ENCODE data around the gene ULBP2. TPM values are rescaled to one million over a fixed set of nuclear protein-coding genes. Genes with fewer than 3 reads are reported as not detected.
"Not testable (repeated sequence)": the region's sequence is repeated elsewhere in the genome, so short reads cannot be mapped to it uniquely, and the experiment has no call there.

The ULBP2 gene
- total RNA-seq, 4 donors from 2014 or later: 2.9 to 11.1 (median 4.6) TPM

GRCh38 chr6:149939909-149940671 lies 1.7 kb upstream of the ULBP2 start:
- no peak for DNase-seq
- H3K4me3 ChIP-seq: no peak overlapping the region
- H3K4me1 ChIP-seq: peaks cover 20 to 40% (median 24%) of the 10 kb centered on the region in 3 donors
- H3K27ac ChIP-seq: no peak overlapping the region
- 21 to 22% methylated on average over 4 to 5 of the region's 6 CpGs for WGBS, 2 donors
- H3K36me3 ChIP-seq: no peaks in the 10 kb centered on the region
- peaks cover 8 to 80% (median 36%) of the 10 kb centered on the region in 4 donors for H3K27me3 ChIP-seq
- intact Hi-C loops (cut with DNase I): loop anchor here (5.0 to 10.0 kb wide), 2 partner anchors 77 to 465 kb away; no protein-coding TSS in a partner anchor
- TF ChIP-seq CTCF (IDR thresholded peaks at IDR 0.05) (no peak), POLR2A (IDR thresholded peaks at IDR 0.05) (no peak)
- H3K9me3 ChIP-seq: no peaks in the 10 kb centered on the region

DNA sequence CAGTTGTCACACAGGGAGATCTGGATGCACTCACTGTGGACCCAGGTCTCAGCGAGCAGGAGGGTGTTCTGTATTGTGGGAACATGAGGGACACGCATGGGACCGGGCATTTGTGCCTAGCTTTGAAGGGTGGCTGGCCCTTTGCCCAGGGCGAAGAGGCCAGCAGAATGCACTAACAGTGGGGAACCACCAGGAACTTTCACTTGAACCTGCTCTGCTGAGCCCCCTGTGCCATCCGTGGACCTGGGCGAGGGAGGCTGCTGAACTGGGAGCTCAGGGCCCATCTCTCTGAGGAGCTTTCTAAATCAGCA lies 1.2 kb upstream of the ULBP2 start:
- no peak for TF ChIP-seq POLR2A (IDR thresholded peaks at IDR 0.05)
- no peak for TF ChIP-seq CTCF (IDR thresholded peaks at IDR 0.05)
- Histone ChIP-seq H3K9me3 (no peaks in the 10 kb centered on the region), H3K27ac (no peak overlapping the region), H3K27me3 (peaks cover 8 to 74% (median 35%) of the 10 kb centered on the region in 4 donors), H3K4me1 (peaks cover 20 to 40% (median 24%) of the 10 kb centered on the region in 3 donors), H3K4me3 (no peak overlapping the region), H3K36me3 (no peaks in the 10 kb centered on the region)
- no peak for DNase-seq
- intact Hi-C loops (cut with DNase I): no loop called here
- WGBS, 2 donors: 41 to 43% methylated on average over 3 to 6 of the region's 6 CpGs

DNA sequence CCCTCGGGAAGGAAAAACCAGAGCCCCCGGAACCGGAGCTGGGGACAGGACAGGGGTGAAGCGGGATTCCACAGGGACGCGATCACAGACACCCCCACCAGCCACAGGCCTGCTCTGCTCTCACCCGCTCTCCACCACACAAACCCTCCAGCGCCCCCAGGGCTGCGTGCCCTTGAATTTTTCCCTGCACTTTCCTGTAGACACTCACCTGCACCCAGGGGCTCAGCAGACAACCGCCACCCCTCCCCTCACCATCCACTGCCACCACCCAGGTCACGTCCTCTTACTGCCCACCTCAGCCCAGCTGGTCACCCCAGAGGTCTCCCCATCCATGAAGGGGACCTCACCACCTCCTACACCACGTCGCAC lies 631 bp downstream of the ULBP2 start:
- Histone ChIP-seq H3K27me3 (peaks cover 8 to 56% (median 27%) of the 10 kb centered on the region in 4 donors), H3K27ac (peak overlapping the region in 1 of 4 donors; percentile 50), H3K4me1 (peaks cover 20 to 40% (median 24%) of the 10 kb centered on the region in 3 donors), H3K9me3 (no peaks in the 10 kb centered on the region), H3K36me3 (no peaks in the 10 kb centered on the region), H3K4me3 (peak overlapping the region; percentile 26 to 67 (median 53))
- 28 to 37% methylated on average over 6 of the region's 13 CpGs for WGBS, 2 donors
- intact Hi-C loops (cut with DNase I): no loop called here
- DNase-seq: no peak
- no peak for TF ChIP-seq POLR2A (IDR thresholded peaks at IDR 0.05)
- TF ChIP-seq CTCF (IDR thresholded peaks at IDR 0.05): no peak

- H3K9me3 ChIP-seq; DNase-seq; intact Hi-C loops (cut with DNase I); H3K27ac ChIP-seq; H3K36me3 ChIP-seq; H3K4me3 ChIP-seq: not testable (repeated sequence)
- Histone ChIP-seq H3K27me3 (peaks cover 8 to 55% (median 25%) of the 10 kb centered on the region in 4 donors), H3K4me1 (peaks cover 18 to 31% (median 21%) of the 10 kb centered on the region in 3 donors)
- no CpG with 5 or more reads among the region's 5 CpGs for WGBS, 2 donors
Measured at GRCh38 chr6:149943321-149943720, 1.5 kb downstream of the ULBP2 start.

DNA sequence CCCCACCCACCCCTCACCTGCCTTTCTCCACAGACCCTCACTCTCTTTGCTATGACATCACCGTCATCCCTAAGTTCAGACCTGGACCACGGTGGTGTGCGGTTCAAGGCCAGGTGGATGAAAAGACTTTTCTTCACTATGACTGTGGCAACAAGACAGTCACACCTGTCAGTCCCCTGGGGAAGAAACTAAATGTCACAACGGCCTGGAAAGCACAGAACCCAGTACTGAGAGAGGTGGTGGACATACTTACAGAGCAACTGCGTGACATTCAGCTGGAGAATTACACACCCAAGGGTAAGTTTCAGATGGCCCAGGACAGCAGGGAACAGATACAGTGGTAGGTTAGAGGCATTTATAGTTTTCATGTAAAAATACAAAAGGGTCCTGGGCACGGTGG lies 3.5 kb downstream of the ULBP2 start:
- H3K36me3 ChIP-seq; H3K27ac ChIP-seq; intact Hi-C loops (cut with DNase I); H3K4me3 ChIP-seq; H3K9me3 ChIP-seq; DNase-seq: not testable (repeated sequence)
- WGBS, 2 donors: 70 to 80% methylated on average over 3 of the region's 6 CpGs
- Histone ChIP-seq H3K27me3 (peaks cover 0 to 53% (median 8%) of the 10 kb centered on the region in 4 donors), H3K4me1 (peaks cover 9 to 21% (median 13%) of the 10 kb centered on the region in 3 donors)

DNA sequence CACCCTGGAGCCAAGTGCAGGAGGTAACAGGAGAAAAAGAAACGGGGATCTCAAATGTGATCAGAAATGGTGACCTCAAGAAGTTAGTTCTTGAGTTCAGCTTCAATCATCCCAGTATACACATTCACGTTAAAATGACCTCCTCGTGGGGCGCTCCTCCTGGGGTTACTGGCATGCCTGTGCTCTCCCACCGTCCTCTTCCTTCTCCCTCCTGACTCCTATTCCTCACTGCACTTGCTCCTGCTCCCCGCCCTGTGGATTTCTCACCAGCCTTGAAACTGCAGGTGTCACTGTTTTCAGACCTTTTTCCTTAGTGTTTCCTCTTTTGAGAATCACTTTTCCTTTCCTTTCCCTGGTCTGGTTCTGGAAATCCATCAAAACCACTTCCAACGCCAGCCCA lies 4.8 kb downstream of the ULBP2 start:
- H3K9me3 ChIP-seq; DNase-seq; H3K36me3 ChIP-seq; H3K4me1 ChIP-seq; intact Hi-C loops (cut with DNase I); H3K27ac ChIP-seq; H3K4me3 ChIP-seq: not testable (repeated sequence)
- peaks cover 0 to 53% (median 3%) of the 10 kb centered on the region in 4 donors for H3K27me3 ChIP-seq
- WGBS, 2 donors: 70 to 73% methylated on average over 6 to 7 of the region's 7 CpGs

DNA sequence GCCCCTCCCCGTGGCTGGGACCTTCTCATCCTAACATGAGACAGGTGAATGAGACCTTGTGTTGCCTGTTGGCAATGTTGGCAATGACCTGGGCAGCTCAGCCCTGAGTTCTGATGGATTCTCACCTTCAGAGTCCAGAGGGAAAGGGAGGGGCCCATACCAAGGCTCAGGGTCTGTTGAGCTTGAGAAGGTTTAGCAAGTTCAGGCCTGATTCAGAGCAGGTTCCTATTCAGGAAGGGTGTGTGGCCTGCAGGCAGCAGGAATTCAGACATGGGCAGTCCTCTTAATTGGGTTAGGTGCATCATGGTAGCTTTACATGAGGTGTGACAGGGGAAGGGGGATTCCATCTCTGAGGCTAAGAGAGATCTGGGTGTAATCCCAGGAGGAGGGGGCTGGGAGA lies 5.7 kb downstream of the ULBP2 start:
- H3K27ac ChIP-seq; intact Hi-C loops (cut with DNase I); H3K4me1 ChIP-seq; H3K4me3 ChIP-seq; DNase-seq; H3K9me3 ChIP-seq; H3K36me3 ChIP-seq: not testable (repeated sequence)
- no CpG with 5 or more reads among the region's 1 CpG for WGBS, 2 donors
- peaks cover 0 to 53% (median 6%) of the 10 kb centered on the region in 4 donors for H3K27me3 ChIP-seq
